ENCODE results near the gene MTF2. TPM values are rescaled to one million over a fixed set of nuclear protein-coding genes. Genes with fewer than 3 reads are reported as not detected.
A peak's percentile ranks its signal among the peaks of the same experiment; 100 is the strongest.

The MTF2 gene
- total and polyA plus RNA-seq, 4 experiments from 2014 or later, result 46.5 to 74.0 (median 57.9) TPM

- DNase-seq, result no peak
- Mint-ChIP-seq H3K36me3 (peaks cover 9 to 18% of the 10 kb centered on the region in 2 donors), H3K27ac (peak overlapping the region in 6 of 7 donors; percentile 48 to 85 (median 70)), H3K4me3 (peak overlapping the region in 4 of 8 donors; percentile 12 to 52 (median 40)), H3K27me3 (no peaks in the 10 kb centered on the region), H3K9me3 (no peaks in the 10 kb centered on the region), H3K4me1 (peaks cover 36 to 76% (median 55%) of the 10 kb centered on the region in 4 donors)
- Histone ChIP-seq H3K9me3 (ENCODE audit: control insufficient read depth in 1 of 2, low read length in 2 of 2) (no peaks in the 10 kb centered on the region), H3K36me3 (ENCODE audit: insufficient read depth, low read length) (no peaks in the 10 kb centered on the region), H3K4me3 (ENCODE audit: low read length in 2 of 2) (no peak overlapping the region), H3K27ac (ENCODE audit: low read depth, low read length) (no peak overlapping the region), H3K27me3 (ENCODE audit: insufficient read depth, low read length) (no peaks in the 10 kb centered on the region), H3K4me1 (ENCODE audit: insufficient read depth, low read length) (peaks cover 49% of the 10 kb centered on the region)
- CTCF ChIA-PET (ENCODE audit: partially characterized antibody), result interaction anchor here (0.8 to 0.9 kb wide), 2 partner anchors 32 to 71 kb away, joined by 3 read pairs; no protein-coding TSS in a partner anchor
- intact Hi-C loops (cut with micrococcal nuclease), result no loop called here
- POLR2A ChIA-PET (ENCODE audit: partially characterized antibody), result interaction anchor here (2.5 kb wide), 1 partner anchor 15 kb away, joined by 5 read pairs; the partner anchor contains the start of gene MTF2
Observed at GRCh38 chr1:93093332-93094006, 14.4 kb downstream of the MTF2 start.

GRCh38 chr1:93095804-93096585 is 16.9 kb downstream of the MTF2 start:
- peaks cover 55% of the 10 kb centered on the region for H3K4me1 ChIP-seq (ENCODE audit: insufficient read depth, low read length)

GRCh38 chr1:93102142-93102541 is 23.1 kb downstream of the MTF2 start:
- CTCF ChIA-PET (ENCODE audit: partially characterized antibody), result no interaction called here
- H3K4me3 Mint-ChIP-seq, result no peak overlapping the region
- peaks cover 26 to 30% of the 10 kb centered on the region in 2 donors for H3K36me3 Mint-ChIP-seq

More at GRCh38 chr1:93095804-93096585, 16.9 kb downstream of the MTF2 start:
- H3K9me3 ChIP-seq (ENCODE audit: control insufficient read depth in 1 of 2, low read length in 2 of 2), result no peaks in the 10 kb centered on the region
- no peak for DNase-seq
- Mint-ChIP-seq H3K27me3 (no peaks in the 10 kb centered on the region), H3K27ac (peak overlapping the region in 3 of 7 donors; percentile 23 to 49 (median 37)), H3K4me3 (peak overlapping the region in 3 of 8 donors; percentile 0 to 58 (median 3)), H3K4me1 (peaks cover 52 to 85% (median 71%) of the 10 kb centered on the region in 4 donors), H3K9me3 (no peaks in the 10 kb centered on the region), H3K36me3 (peaks cover 8 to 13% of the 10 kb centered on the region in 2 donors)
- CTCF ChIA-PET (ENCODE audit: partially characterized antibody), result interaction anchor here (1.6 kb wide), 1 partner anchor 15 kb away, joined by 4 read pairs; no protein-coding TSS in a partner anchor
- intact Hi-C loops (cut with micrococcal nuclease), result no loop called here
- POLR2A ChIA-PET (ENCODE audit: partially characterized antibody), result no interaction called here
- H3K36me3 ChIP-seq (ENCODE audit: insufficient read depth, low read length), result no peaks in the 10 kb centered on the region
- H3K27ac ChIP-seq (ENCODE audit: low read depth, low read length), result no peak overlapping the region
- H3K4me3 ChIP-seq (ENCODE audit: low read length in 2 of 2), result no peak overlapping the region
- no peaks in the 10 kb centered on the region for H3K27me3 ChIP-seq (ENCODE audit: insufficient read depth, low read length)

DNA sequence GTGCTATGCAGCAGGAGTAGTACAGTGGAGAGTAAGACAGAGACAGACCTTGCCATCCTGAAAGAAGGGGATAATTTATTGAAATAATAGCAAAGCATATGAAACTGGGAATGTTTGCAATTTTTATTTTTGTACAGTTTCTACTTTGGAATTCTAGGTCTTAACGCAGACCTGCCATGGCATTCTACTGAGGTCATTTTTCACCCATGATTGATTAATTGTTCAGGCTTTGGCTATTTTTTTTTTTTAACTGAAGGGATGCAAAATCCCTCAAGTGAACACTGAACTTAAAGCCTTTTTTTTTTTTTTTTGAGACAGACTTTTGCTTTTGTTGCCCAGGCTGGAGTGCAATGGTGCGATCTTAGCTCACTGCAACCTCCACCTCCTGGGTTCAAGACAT is 27.1 kb downstream of the MTF2 start:
- Mint-ChIP-seq H3K4me3 (peak overlapping the region in 1 of 8 donors; percentile 1), H3K27me3 (no peaks in the 10 kb centered on the region), H3K4me1 (peaks cover 24 to 47% (median 28%) of the 10 kb centered on the region in 4 donors), H3K36me3 (peaks cover 50 to 52% of the 10 kb centered on the region in 2 donors), H3K27ac (no peak overlapping the region), H3K9me3 (peaks cover 0 to 19% (median 9%) of the 10 kb centered on the region in 8 donors)
- H3K4me1 ChIP-seq (ENCODE audit: insufficient read depth, low read length), result peaks cover 10% of the 10 kb centered on the region
- DNase-seq, result no peak
- POLR2A ChIA-PET (ENCODE audit: partially characterized antibody), result no interaction called here
- H3K27me3 ChIP-seq (ENCODE audit: insufficient read depth, low read length), result no peaks in the 10 kb centered on the region
- intact Hi-C loops (cut with micrococcal nuclease), result no loop called here
- H3K4me3 ChIP-seq (ENCODE audit: low read length in 2 of 2), result no peak overlapping the region
- no peaks in the 10 kb centered on the region for H3K9me3 ChIP-seq (ENCODE audit: control insufficient read depth in 1 of 2, low read length in 2 of 2)
- no peak overlapping the region for H3K27ac ChIP-seq (ENCODE audit: low read depth, low read length)
- CTCF ChIA-PET (ENCODE audit: partially characterized antibody), result no interaction called here
- H3K36me3 ChIP-seq (ENCODE audit: insufficient read depth, low read length), result peaks cover 8% of the 10 kb centered on the region

More at GRCh38 chr1:93102142-93102541, 23.1 kb downstream of the MTF2 start:
- POLR2A ChIA-PET (ENCODE audit: partially characterized antibody), result no interaction called here
- no peaks in the 10 kb centered on the region for H3K27me3 ChIP-seq (ENCODE audit: insufficient read depth, low read length)
- H3K27ac Mint-ChIP-seq, result peak overlapping the region in 3 of 7 donors; percentile 13 to 63 (median 57)
- no peak overlapping the region for H3K4me3 ChIP-seq (ENCODE audit: low read length in 2 of 2)
- no peak for DNase-seq
- peaks cover 43 to 64% (median 48%) of the 10 kb centered on the region in 4 donors for H3K4me1 Mint-ChIP-seq
- H3K9me3 ChIP-seq (ENCODE audit: control insufficient read depth in 1 of 2, low read length in 2 of 2), result no peaks in the 10 kb centered on the region
- intact Hi-C loops (cut with micrococcal nuclease), result no loop called here
- H3K27ac ChIP-seq (ENCODE audit: low read depth, low read length), result no peak overlapping the region
- peaks cover 0 to 10% (median 3%) of the 10 kb centered on the region in 8 donors for H3K9me3 Mint-ChIP-seq
- peaks cover 8% of the 10 kb centered on the region for H3K36me3 ChIP-seq (ENCODE audit: insufficient read depth, low read length)
- peaks cover 18% of the 10 kb centered on the region for H3K4me1 ChIP-seq (ENCODE audit: insufficient read depth, low read length)
- no peaks in the 10 kb centered on the region for H3K27me3 Mint-ChIP-seq

DNA sequence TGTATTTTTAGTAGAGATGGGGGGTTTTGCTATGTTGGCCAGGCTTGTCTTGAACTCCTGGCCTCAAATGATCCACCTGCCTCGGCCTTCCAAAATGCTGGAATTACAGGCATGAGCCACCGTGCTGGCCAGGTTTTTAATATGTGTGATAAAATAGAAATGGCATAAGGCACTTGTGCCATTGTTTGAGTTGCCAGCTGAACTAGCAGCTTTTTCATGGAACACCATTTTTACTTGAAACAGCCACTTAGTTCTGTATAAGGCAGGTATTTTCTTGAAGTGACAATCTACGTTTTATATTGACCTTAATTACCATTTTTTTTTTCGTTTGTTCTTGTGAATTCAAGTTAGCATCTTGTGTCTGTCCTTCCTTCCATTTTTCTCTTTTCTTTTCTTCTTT is 28.3 kb downstream of the MTF2 start:
- H3K27ac Mint-ChIP-seq, result no peak overlapping the region
- H3K4me1 ChIP-seq (ENCODE audit: insufficient read depth, low read length), result peaks cover 17% of the 10 kb centered on the region

DNA sequence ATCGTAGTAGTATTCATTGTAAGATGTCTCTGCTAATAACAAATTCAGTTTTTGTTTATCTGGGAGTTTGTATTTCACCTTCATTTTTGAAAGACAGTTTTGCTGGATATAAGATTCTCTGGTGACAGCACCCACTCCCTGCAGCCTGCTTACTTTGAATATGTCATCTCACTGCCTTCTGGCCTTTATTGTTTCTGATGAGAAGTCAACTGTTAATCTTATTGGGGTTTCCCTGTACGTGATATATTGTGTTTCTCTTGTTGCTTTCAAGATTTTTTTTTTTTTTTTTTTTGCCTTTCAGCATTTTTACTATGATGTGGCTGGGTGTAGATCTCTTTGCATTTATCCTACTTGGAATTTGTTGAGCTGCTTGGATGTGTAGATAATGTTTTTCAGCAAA is 29.3 kb downstream of the MTF2 start:
- Mint-ChIP-seq H3K27me3 (no peaks in the 10 kb centered on the region), H3K36me3 (peaks cover 54 to 62% of the 10 kb centered on the region in 2 donors), H3K27ac (no peak overlapping the region), H3K4me1 (peaks cover 20 to 46% (median 28%) of the 10 kb centered on the region in 4 donors), H3K9me3 (peaks cover 0 to 19% (median 9%) of the 10 kb centered on the region in 8 donors), H3K4me3 (peak overlapping the region in 2 of 8 donors; percentile 45 to 51)
- intact Hi-C loops (cut with micrococcal nuclease), result no loop called here
- ChIA-PET CTCF (ENCODE audit: partially characterized antibody) (no interaction called here), POLR2A (ENCODE audit: partially characterized antibody) (no interaction called here)
- H3K36me3 ChIP-seq (ENCODE audit: insufficient read depth, low read length), result peaks cover 12% of the 10 kb centered on the region
- no peak overlapping the region for H3K4me3 ChIP-seq (ENCODE audit: low read length in 2 of 2)
- no peaks in the 10 kb centered on the region for H3K27me3 ChIP-seq (ENCODE audit: insufficient read depth, low read length)
- no peak for DNase-seq
- H3K27ac ChIP-seq (ENCODE audit: low read depth, low read length), result no peak overlapping the region
- H3K4me1 ChIP-seq (ENCODE audit: insufficient read depth, low read length), result peaks cover 17% of the 10 kb centered on the region
- no peaks in the 10 kb centered on the region for H3K9me3 ChIP-seq (ENCODE audit: control insufficient read depth in 1 of 2, low read length in 2 of 2)

More for the DNA sequence above, 28.3 kb downstream of the MTF2 start:
- CTCF ChIA-PET (ENCODE audit: partially characterized antibody), result no interaction called here
- Histone ChIP-seq H3K4me3 (ENCODE audit: low read length in 2 of 2) (no peak overlapping the region), H3K27me3 (ENCODE audit: insufficient read depth, low read length) (no peaks in the 10 kb centered on the region), H3K27ac (ENCODE audit: low read depth, low read length) (no peak overlapping the region), H3K9me3 (ENCODE audit: control insufficient read depth in 1 of 2, low read length in 2 of 2) (no peaks in the 10 kb centered on the region), H3K36me3 (ENCODE audit: insufficient read depth, low read length) (peaks cover 12% of the 10 kb centered on the region)
- Mint-ChIP-seq H3K27me3 (no peaks in the 10 kb centered on the region), H3K4me3 (no peak overlapping the region), H3K4me1 (peaks cover 22 to 47% (median 29%) of the 10 kb centered on the region in 4 donors), H3K9me3 (peaks cover 0 to 19% (median 9%) of the 10 kb centered on the region in 8 donors), H3K36me3 (peaks cover 54% of the 10 kb centered on the region in 2 donors)
- POLR2A ChIA-PET (ENCODE audit: partially characterized antibody), result no interaction called here
- intact Hi-C loops (cut with micrococcal nuclease), result no loop called here
- no peak for DNase-seq

DNA sequence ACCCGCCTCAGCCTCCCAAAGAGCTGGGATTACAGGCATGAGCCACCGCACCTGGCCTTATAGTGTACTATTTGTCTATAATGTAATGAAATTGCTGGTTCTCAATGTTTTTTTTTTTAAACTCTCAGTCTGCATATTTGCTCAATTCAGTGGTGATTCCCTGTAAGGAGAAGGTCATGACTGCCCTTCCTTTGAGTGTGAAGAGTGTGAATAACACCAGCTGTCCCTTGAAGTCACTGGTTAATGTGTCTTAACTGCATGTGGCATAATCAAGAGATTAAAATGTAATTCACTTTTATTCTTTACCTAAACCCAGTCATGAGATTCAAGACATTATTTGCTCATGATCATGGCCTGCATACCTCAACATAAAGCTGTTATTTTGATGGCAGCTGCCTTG is 30.5 kb downstream of the MTF2 start:
- intact Hi-C loops (cut with micrococcal nuclease), result no loop called here
- H3K36me3 Mint-ChIP-seq, result peaks cover 56 to 64% of the 10 kb centered on the region in 2 donors
- peaks cover 0 to 19% (median 9%) of the 10 kb centered on the region in 8 donors for H3K9me3 Mint-ChIP-seq
- Histone ChIP-seq H3K36me3 (ENCODE audit: insufficient read depth, low read length) (peaks cover 12% of the 10 kb centered on the region), H3K4me3 (ENCODE audit: low read length in 2 of 2) (no peak overlapping the region), H3K27ac (ENCODE audit: low read depth, low read length) (no peak overlapping the region), H3K9me3 (ENCODE audit: control insufficient read depth in 1 of 2, low read length in 2 of 2) (no peaks in the 10 kb centered on the region), H3K4me1 (ENCODE audit: insufficient read depth, low read length) (peaks cover 17% of the 10 kb centered on the region), H3K27me3 (ENCODE audit: insufficient read depth, low read length) (no peaks in the 10 kb centered on the region)
- DNase-seq, result no peak
- H3K27ac Mint-ChIP-seq, result peak overlapping the region in 1 of 7 donors; percentile 36
- ChIA-PET CTCF (ENCODE audit: partially characterized antibody) (interaction anchor here (0.8 to 1.0 kb wide), 2 partner anchors 9 to 48 kb away, joined by 3 read pairs; no protein-coding TSS in a partner anchor), POLR2A (ENCODE audit: partially characterized antibody) (interaction anchor here (0.6 kb wide), 1 partner anchor 89 kb away, joined by 3 read pairs; no protein-coding TSS in a partner anchor)
- no peaks in the 10 kb centered on the region for H3K27me3 Mint-ChIP-seq
- H3K4me3 Mint-ChIP-seq, result peak overlapping the region in 1 of 8 donors; percentile 52
- H3K4me1 Mint-ChIP-seq, result peaks cover 19 to 46% (median 29%) of the 10 kb centered on the region in 4 donors

Data from CD4-positive, alpha-beta memory T cell (primary cell).